ENCODE data around the gene CWC15. TPM values are rescaled to one million over a fixed set of nuclear protein-coding genes. Genes with fewer than 3 reads are reported as not detected.

Gene CWC15
- total and polyA plus RNA-seq, 4 donors = 38.2 to 107 (median 43.7) TPM

DNA sequence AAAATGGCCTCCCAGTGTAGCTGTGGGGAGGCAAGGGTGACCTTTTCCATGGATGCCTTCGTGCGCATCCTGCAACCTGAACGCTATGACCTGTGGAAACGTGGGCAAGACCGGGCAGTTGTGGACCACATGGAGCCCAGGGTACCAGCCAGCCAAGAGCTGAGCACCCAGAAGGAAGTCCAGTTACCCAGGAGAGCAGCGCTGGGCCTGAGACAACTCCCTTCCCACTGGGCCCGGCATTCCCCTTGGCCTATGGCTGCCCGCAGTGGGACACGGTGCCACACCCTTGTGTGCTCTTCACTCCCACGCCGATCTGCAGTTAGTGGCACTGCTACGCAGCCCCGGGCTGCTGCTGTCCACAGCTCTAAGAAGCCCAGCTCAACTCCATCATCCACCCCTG is 24.9 kb upstream of the CWC15 start:
- DNase-seq = no peak
- TF ChIP-seq CTCF (IDR thresholded peaks at IDR 0.05; ENCODE audit: control extremely low read depth, extremely low read depth) = no peak
- Histone ChIP-seq H3K27ac (ENCODE audit: low read depth in 1 of 2, low read length in 1 of 2) (no peak overlapping the region), H3K27me3 (ENCODE audit: control insufficient read depth in 3 of 3, insufficient read depth in 3 of 3, low read length in 2 of 3) (no peaks in the 10 kb centered on the region), H3K4me3 (no peak overlapping the region), H3K9me3 (ENCODE audit: control insufficient read depth in 4 of 4, insufficient read depth in 3 of 4, low read length in 3 of 4) (no peaks in the 10 kb centered on the region), H3K4me1 (ENCODE audit: control insufficient read depth in 5 of 5, insufficient read depth in 5 of 5, low read length in 5 of 5) (no peaks in the 10 kb centered on the region), H3K36me3 (ENCODE audit: control insufficient read depth in 4 of 4, insufficient read depth in 4 of 4, low read length in 4 of 4) (peaks cover 0 to 6% (median 2%) of the 10 kb centered on the region in 4 donors), H3K9ac (ENCODE audit: insufficient read depth in 1 of 2, low read length in 2 of 2) (no peak overlapping the region)
- no peak for ATAC-seq (ENCODE audit: insufficient read depth, low FRiP score)
- 93 to 97% methylated on average over 13 of the region's 13 CpGs for WGBS, 2 donors

- peaks cover 0 to 6% (median 2%) of the 10 kb centered on the region in 4 donors for H3K36me3 ChIP-seq (ENCODE audit: control insufficient read depth in 4 of 4, insufficient read depth in 4 of 4, low read length in 4 of 4)
- no peaks in the 10 kb centered on the region for H3K27me3 ChIP-seq (ENCODE audit: control insufficient read depth in 3 of 3, insufficient read depth in 3 of 3, low read length in 2 of 3)
- DNase-seq = no peak
- ATAC-seq (ENCODE audit: insufficient read depth, low FRiP score) = no peak
- TF ChIP-seq CTCF (IDR thresholded peaks at IDR 0.05; ENCODE audit: control extremely low read depth, extremely low read depth) = no peak
- H3K27ac ChIP-seq (ENCODE audit: low read depth in 1 of 2, low read length in 1 of 2) = no peak overlapping the region
- WGBS, 2 donors = 93% methylated on average over 6 of the region's 6 CpGs
- no peak overlapping the region for H3K4me3 ChIP-seq
- no peaks in the 10 kb centered on the region for H3K9me3 ChIP-seq (ENCODE audit: control insufficient read depth in 4 of 4, insufficient read depth in 3 of 4, low read length in 3 of 4)
- no peaks in the 10 kb centered on the region for H3K4me1 ChIP-seq (ENCODE audit: control insufficient read depth in 5 of 5, insufficient read depth in 5 of 5, low read length in 5 of 5)
- H3K9ac ChIP-seq (ENCODE audit: insufficient read depth in 1 of 2, low read length in 2 of 2) = no peak overlapping the region
Observed at GRCh38 chr11:94997437-94997836, 24.1 kb upstream of the CWC15 start.

DNA sequence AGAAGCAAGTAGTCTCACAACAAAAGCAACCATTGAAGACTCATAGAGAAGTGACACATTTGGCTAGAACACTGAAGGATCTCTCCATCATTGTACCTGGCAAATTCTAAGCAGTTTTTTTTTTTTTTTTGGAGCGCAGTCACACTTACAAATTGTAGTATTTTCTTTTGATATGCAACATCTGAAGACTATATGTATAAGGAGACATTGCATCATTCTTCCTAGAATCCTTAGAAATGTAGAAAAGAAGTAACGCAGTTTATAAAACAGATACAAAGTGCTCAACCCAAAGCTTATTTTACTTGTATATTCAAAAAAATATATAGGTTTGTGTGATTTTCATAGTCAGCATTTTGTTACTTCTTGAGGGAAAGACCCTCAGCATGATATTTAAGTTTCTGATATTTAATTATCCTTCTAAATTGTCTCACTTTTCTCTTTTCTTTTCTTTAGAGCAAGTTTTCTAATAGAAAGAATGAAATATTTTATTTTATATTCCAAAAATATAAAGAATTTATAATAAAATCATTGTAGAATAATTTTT is 20.1 kb upstream of the CWC15 start:
- Histone ChIP-seq H3K4me1 (ENCODE audit: control insufficient read depth in 5 of 5, insufficient read depth in 5 of 5, low read length in 5 of 5) (no peaks in the 10 kb centered on the region), H3K36me3 (ENCODE audit: control insufficient read depth in 4 of 4, insufficient read depth in 4 of 4, low read length in 4 of 4) (peaks cover 0 to 6% (median 2%) of the 10 kb centered on the region in 4 donors), H3K27me3 (ENCODE audit: control insufficient read depth in 3 of 3, insufficient read depth in 3 of 3, low read length in 2 of 3) (no peaks in the 10 kb centered on the region), H3K9me3 (ENCODE audit: control insufficient read depth in 4 of 4, insufficient read depth in 3 of 4, low read length in 3 of 4) (no peaks in the 10 kb centered on the region), H3K9ac (ENCODE audit: insufficient read depth in 1 of 2, low read length in 2 of 2) (no peak overlapping the region), H3K4me3 (no peak overlapping the region), H3K27ac (ENCODE audit: low read depth in 1 of 2, low read length in 1 of 2) (no peak overlapping the region)
- no peak for TF ChIP-seq CTCF (IDR thresholded peaks at IDR 0.05; ENCODE audit: control extremely low read depth, extremely low read depth)
- DNase-seq (no peak), ATAC-seq (ENCODE audit: insufficient read depth, low FRiP score) (no peak)
- 93 to 97% methylated on average over 2 of the region's 2 CpGs for WGBS, 2 donors

DNA sequence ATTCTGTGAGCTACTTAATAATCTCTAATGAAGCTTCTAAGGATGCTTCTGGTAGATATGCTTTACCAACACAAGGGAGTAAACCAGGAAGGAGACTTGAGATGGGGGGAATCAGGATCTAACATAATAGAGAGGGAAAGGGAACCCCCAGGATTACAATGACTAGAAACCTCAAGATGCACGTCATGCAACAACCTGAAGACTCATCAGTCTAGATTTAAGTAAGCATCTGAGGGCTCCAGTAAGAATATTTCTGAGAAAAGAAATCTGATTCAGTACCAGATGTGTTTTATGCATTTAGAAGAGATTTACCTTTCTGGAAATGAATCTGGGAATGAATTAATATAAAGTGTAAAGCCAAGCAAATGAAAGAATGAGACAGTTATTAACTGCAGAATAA is 15.4 kb upstream of the CWC15 start:
- DNase-seq = no peak
- no peak overlapping the region for H3K9ac ChIP-seq (ENCODE audit: insufficient read depth in 1 of 2, low read length in 2 of 2)
- no peaks in the 10 kb centered on the region for H3K27me3 ChIP-seq (ENCODE audit: control insufficient read depth in 3 of 3, insufficient read depth in 3 of 3, low read length in 2 of 3)
- 86 to 90% methylated on average over 1 of the region's 1 CpG for WGBS, 2 donors
- H3K36me3 ChIP-seq (ENCODE audit: control insufficient read depth in 4 of 4, insufficient read depth in 4 of 4, low read length in 4 of 4) = no peaks in the 10 kb centered on the region
- H3K4me1 ChIP-seq (ENCODE audit: control insufficient read depth in 5 of 5, insufficient read depth in 5 of 5, low read length in 5 of 5) = no peaks in the 10 kb centered on the region
- no peak for TF ChIP-seq CTCF (IDR thresholded peaks at IDR 0.05; ENCODE audit: control extremely low read depth, extremely low read depth)
- H3K27ac ChIP-seq (ENCODE audit: low read depth in 1 of 2, low read length in 1 of 2) = no peak overlapping the region
- H3K9me3 ChIP-seq (ENCODE audit: control insufficient read depth in 4 of 4, insufficient read depth in 3 of 4, low read length in 3 of 4) = no peaks in the 10 kb centered on the region
- no peak for ATAC-seq (ENCODE audit: insufficient read depth, low FRiP score)
- no peak overlapping the region for H3K4me3 ChIP-seq
